K562 (cell line): Measurements from ENCODE around the gene AQP1. TPM values are rescaled to one million over a fixed set of nuclear protein-coding genes. Genes with fewer than 3 reads are reported as not detected.

Source experiments
- ATF1 ChIP-seq, 2 experiments: fragments of 450-650 bp in 1 of 2; IDR thresholded peaks; 2 replicates each; pipeline ENCODE4 v1.6.1; 2016; ENCODE audit warnings: missing compliant biosample characterization in 1 of 2, missing genetic modification characterization in 1 of 2
- COPS2 ChIP-seq: fragments of 450-650 bp; conservative IDR thresholded peaks from 2 replicates; pipeline ENCODE4 v1.6.1; 2016; ENCODE audit warnings: mild to moderate bottlenecking, moderate library complexity
- CREM ChIP-seq: IDR thresholded peaks from 2 replicates; pipeline ENCODE4 v1.6.1; 2014; ENCODE audit warnings: antibody characterized with exemption, low read depth
- CTBP1 ChIP-seq: fragments of 450-650 bp; IDR thresholded peaks from 2 replicates; pipeline ENCODE4 v1.6.1; 2016; ENCODE audit warnings: borderline replicate concordance
- CTCF ChIP-seq, 3 experiments: IDR thresholded peaks in 2 of 3; conservative IDR thresholded peaks in 1 of 3; 2 replicates each; pipeline ENCODE4 v1.5.1; 2011 to 2012; ENCODE audit warnings: low read length in 3 of 3, mild to moderate bottlenecking in 3 of 3, control low read depth in 2 of 3, improper control_type of control experiment in 1 of 3, inconsistent platforms in 1 of 3, low read depth in 1 of 3, mixed read lengths in 1 of 3, moderate library complexity in 1 of 3; ENCODE audit not compliant: insufficient read depth in 2 of 3
- JUND ChIP-seq, 2 experiments: IDR thresholded peaks; 2 replicates in 1 of 2; 3 replicates in 1 of 2; pipeline ENCODE4 v1.6.1; 2011; ENCODE audit warnings: borderline replicate concordance in 2 of 2, low read depth in 2 of 2, low read length in 2 of 2, improper control_type of control experiment in 1 of 2, missing biosample characterization in 1 of 2, missing genetic modification characterization in 1 of 2, missing genetic modification reagents in 1 of 2
- RAD21 ChIP-seq, 2 experiments: fragments of 250-450 bp in 1 of 2; fragments of 450-650 bp in 1 of 2; sonication (Bioruptor Pico) in 1 of 2; formaldehyde crosslinking in 1 of 2; IDR thresholded peaks in 1 of 2; conservative IDR thresholded peaks in 1 of 2; 2 replicates each; pipeline versions ENCODE4 v1.4.0 to v1.8.0; 2020 to 2022; ENCODE audit warnings: mild to moderate bottlenecking in 2 of 2, moderate library complexity in 1 of 2
- SMAD4 ChIP-seq: fragments of 250-450 bp; sonication (Bioruptor Pico); conservative IDR thresholded peaks from 2 replicates; pipeline ENCODE4 v1.8.0; 2021; ENCODE audit warnings: inconsistent platforms, mild to moderate bottlenecking, moderate library complexity
- SMC3 ChIP-seq: conservative IDR thresholded peaks from 2 replicates; pipeline ENCODE4 v1.6.1; 2011; ENCODE audit warnings: low read depth, low read length, improper control_type of control experiment; ENCODE audit not compliant: insufficient read depth
- SOX6 ChIP-seq: fragments of 450-650 bp; IDR thresholded peaks from 2 replicates; pipeline ENCODE4 v1.6.1; 2014; ENCODE audit warnings: mild to moderate bottlenecking
- SRSF3 ChIP-seq: fragments of 200-400 bp; formaldehyde crosslinking; IDR thresholded peaks from 2 replicates; pipeline ENCODE4 v1.6.1; 2016; ENCODE audit warnings: mild to moderate bottlenecking, low read length, moderate library complexity; ENCODE audit not compliant: insufficient read depth
- TEAD4 ChIP-seq, 2 experiments: sonication (generic) in 1 of 2; formaldehyde crosslinking in 1 of 2; IDR thresholded peaks; 2 replicates each; pipeline versions ENCODE4 v1.6.1 to v1.8.0; 2012 to 2022; ENCODE audit warnings: borderline replicate concordance in 1 of 2, inconsistent platforms in 1 of 2, low read length in 1 of 2, mild to moderate bottlenecking in 1 of 2, missing genetic modification reagents in 1 of 2
- THRB ChIP-seq: fragments of 450-650 bp; formaldehyde crosslinking; conservative IDR thresholded peaks from 2 replicates; pipeline ENCODE4 v1.4.0; 2022; ENCODE audit warnings: mild to moderate bottlenecking, missing genetic modification characterization
- XRCC5 ChIP-seq: fragments of 200-400 bp; formaldehyde crosslinking; IDR thresholded peaks from 2 replicates; pipeline ENCODE4 v1.6.1; 2017; ENCODE audit warnings: low read depth, mild to moderate bottlenecking, low read length
- YY1 ChIP-seq, 3 experiments: IDR thresholded peaks; 2 replicates each; pipeline ENCODE4 v1.6.1; 2011; ENCODE audit warnings: low read length in 2 of 3, mild to moderate bottlenecking in 2 of 3, moderate library complexity in 2 of 3, borderline replicate concordance in 1 of 3, control low read depth in 1 of 3, low read depth in 1 of 3; ENCODE audit not compliant: insufficient read depth in 3 of 3, insufficient replicate concordance in 2 of 3, control insufficient read depth in 1 of 3, insufficient read length in 1 of 3; ENCODE audit errors: extremely low read depth in 1 of 3
- ZEB2 ChIP-seq: fragments of 450-650 bp; IDR thresholded peaks from 2 replicates; pipeline ENCODE4 v1.6.1; 2016
- polyA plus RNA-seq, 8 experiments: library from polyadenylated mRNA; depleted of rRNA in 4 of 8; stranded (reverse) in 5 of 8; unstranded in 3 of 8; fragments of >200 nt; fragmentation: Nextera tagmentation in 2 of 8; fragmentation: Illumina TruSeq in 1 of 8; extraction: Ambion mirVana in 2 of 8; extraction: Trizol in 1 of 8; gene quantifications; 2 replicates each; pipeline versions ENCODE4 v1.2.1 to v1.2.3, GENCODE V29; 2011 to 2014; ENCODE audit warnings: inconsistent platforms in 1 of 8, missing spikeins in 1 of 8
- total RNA-seq, 7 experiments: library from RNA; depleted of rRNA in 6 of 7; stranded (reverse); fragments of >200 nt in 6 of 7; fragmentation: Illumina TruSeq in 2 of 7; extraction: Trizol in 2 of 7; gene quantifications; 2 replicates each; pipeline versions ENCODE4 v1.2.1 to v1.2.3, GENCODE V29; 2011 to 2021; ENCODE audit warnings: low replicate concordance in 1 of 7

The AQP1 gene
- total and polyA plus RNA-seq, 9 of the 15 experiments (the other 6 are each of a cell fraction or from before 2014, with no cell fraction given): 0.18 to 12.6 (median 4.1) TPM

GRCh38 chr7:30938435-30939316 is 27.0 kb downstream of the AQP1 start (continued):
- TF ChIP-seq SMC3: peak; percentile 63
- peak; percentile 96 for TF ChIP-seq CREM
- no peak for TF ChIP-seq SRSF3
- 0 out of 2 replicates have a peak, but pooled peaks have one; percentile 23 for TF ChIP-seq SMAD4 (CRISPR knock-in tag)
- peak; percentile 47; the same call in 1 of the 2 replicates for TF ChIP-seq JUND (IDR thresholded peaks at IDR 0.05; ENCODE audit: borderline replicate concordance, low read depth, low read length)
- no peak; the same call in 2 of the 3 replicates for TF ChIP-seq JUND (tag; IDR thresholded peaks at IDR 0.05; ENCODE audit: borderline replicate concordance, low read depth, low read length)
- peak; percentile 94 to 97 (median 95) for TF ChIP-seq CTCF (IDR thresholded peaks at IDR 0.05 in 2 of 3, conservative IDR thresholded peaks at IDR 0.05 in 1 of 3; ENCODE audit: insufficient read depth in 2 of 3, low read depth in 1 of 3, low read length in 3 of 3)
- peak in 2 of 3 experiments; percentile 34 to 35 for TF ChIP-seq YY1 (IDR thresholded peaks at IDR 0.05; ENCODE audit: borderline replicate concordance in 1 of 3, control insufficient read depth in 1 of 3, extremely low read depth in 1 of 3, insufficient read depth in 3 of 3, insufficient read length in 1 of 3, insufficient replicate concordance in 2 of 3, low read depth in 1 of 3, low read length in 2 of 3)
- TF ChIP-seq ZEB2: peak; percentile 73
- peak; percentile 75 for TF ChIP-seq ATF1 (CRISPR knock-in tag; IDR thresholded peaks at IDR 0.05)
- TF ChIP-seq ATF1 (tag; IDR thresholded peaks at IDR 0.05): peak; percentile 63
- TF ChIP-seq CTBP1: peak; percentile 97
- peak; percentile 34 to 71; a peak in 2 of 4 replicates for TF ChIP-seq RAD21 (CRISPR knock-in tag; conservative IDR thresholded peaks at IDR 0.05 in 1 of 2, IDR thresholded peaks at IDR 0.05 in 1 of 2)
- TF ChIP-seq TEAD4 (IDR thresholded peaks at IDR 0.05; ENCODE audit: low read length): peak; percentile 25; the same call in 1 of the 2 replicates
- no peak for TF ChIP-seq TEAD4 (CRISPR knock-in tag; IDR thresholded peaks at IDR 0.05; ENCODE audit: borderline replicate concordance)
- TF ChIP-seq XRCC5: peak; percentile 35; the same call in 1 of the 2 replicates
- TF ChIP-seq SOX6: no peak
- TF ChIP-seq THRB (CRISPR knock-in tag): no peak
- TF ChIP-seq COPS2: no peak
